HCT116 (cell line): Measurements from ENCODE around the gene PI4KA.
A peak's percentile ranks its signal among the peaks of the same experiment; 100 is the strongest.

Source experiments
- CBX3 ChIP-seq: IDR thresholded peaks from 2 replicates; pipeline ENCODE4 v1.6.1; 2012; ENCODE audit warnings: low read depth
- EZH2 ChIP-seq: fragments of 200-600 bp; sonication (generic); IDR thresholded peaks from 2 replicates; pipeline ENCODE4 v1.6.1; 2017; ENCODE audit warnings: antibody characterized with exemption, mixed run types
- POLR2A ChIP-seq: IDR thresholded peaks from 2 replicates; pipeline ENCODE4 v1.7.0; 2011; ENCODE audit warnings: borderline replicate concordance; ENCODE audit not compliant: insufficient read depth, insufficient read length; ENCODE audit errors: extremely low read depth
- SIN3A ChIP-seq: IDR thresholded peaks from 2 replicates; pipeline ENCODE4 v1.6.1; 2012; ENCODE audit warnings: low read depth
- SP1 ChIP-seq: IDR thresholded peaks from 2 replicates; pipeline ENCODE4 v1.6.1; 2012; ENCODE audit warnings: low read depth
- ZFX ChIP-seq: fragments of 450-650 bp; IDR thresholded peaks from 2 replicates; pipeline ENCODE4 v1.6.1; 2017
- TF ChIP-seq, protein P1 (sequence below), 3 experiments: fragments of 200-600 bp in 1 of 3; sonication (generic) in 1 of 3; IDR thresholded peaks in 2 of 3; conservative IDR thresholded peaks in 1 of 3; 2 replicates each; pipeline ENCODE4 v1.5.1; 2012 to 2017; ENCODE audit warnings: low read depth in 2 of 3, low read length in 2 of 3, antibody characterized with exemption in 1 of 3, borderline replicate concordance in 1 of 3, control low read depth in 1 of 3, mild to moderate bottlenecking in 1 of 3, mixed read lengths in 1 of 3, mixed run types in 1 of 3, moderate library complexity in 1 of 3; ENCODE audit not compliant: insufficient read depth in 1 of 3
- TF ChIP-seq, protein P2 (sequence below): IDR thresholded peaks from 2 replicates; pipeline ENCODE4 v1.6.1; 2011; ENCODE audit warnings: mild to moderate bottlenecking, low read length, moderate library complexity; ENCODE audit not compliant: insufficient replicate concordance; ENCODE audit errors: extremely low read depth

DNA sequence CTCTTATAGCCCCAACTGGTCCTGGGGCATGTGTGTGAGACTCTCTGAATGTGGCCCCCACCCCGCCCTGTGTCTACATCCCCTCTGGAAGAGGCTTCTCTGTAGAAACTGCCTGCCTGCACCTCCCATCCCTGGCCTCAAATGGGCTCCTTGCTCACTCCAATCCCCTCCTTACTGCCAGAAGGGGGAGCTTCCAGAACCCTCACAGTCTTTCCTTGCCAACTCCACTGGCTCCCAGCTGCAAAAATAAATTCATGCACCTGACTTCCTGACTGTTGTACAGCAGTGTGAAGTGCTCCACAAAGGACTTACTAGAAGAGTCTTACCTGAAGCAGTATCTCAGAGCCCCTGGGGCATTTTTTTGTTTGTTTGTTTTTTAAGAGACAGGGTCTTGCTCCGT, 99.9 kb downstream of the PI4KA start:
- TF ChIP-seq ZFX (no peak), SIN3A (no peak), POLR2A (no peak), CBX3 (no peak), EZH2 (no peak), SP1 (no peak)
- TF ChIP-seq, protein P1, sequence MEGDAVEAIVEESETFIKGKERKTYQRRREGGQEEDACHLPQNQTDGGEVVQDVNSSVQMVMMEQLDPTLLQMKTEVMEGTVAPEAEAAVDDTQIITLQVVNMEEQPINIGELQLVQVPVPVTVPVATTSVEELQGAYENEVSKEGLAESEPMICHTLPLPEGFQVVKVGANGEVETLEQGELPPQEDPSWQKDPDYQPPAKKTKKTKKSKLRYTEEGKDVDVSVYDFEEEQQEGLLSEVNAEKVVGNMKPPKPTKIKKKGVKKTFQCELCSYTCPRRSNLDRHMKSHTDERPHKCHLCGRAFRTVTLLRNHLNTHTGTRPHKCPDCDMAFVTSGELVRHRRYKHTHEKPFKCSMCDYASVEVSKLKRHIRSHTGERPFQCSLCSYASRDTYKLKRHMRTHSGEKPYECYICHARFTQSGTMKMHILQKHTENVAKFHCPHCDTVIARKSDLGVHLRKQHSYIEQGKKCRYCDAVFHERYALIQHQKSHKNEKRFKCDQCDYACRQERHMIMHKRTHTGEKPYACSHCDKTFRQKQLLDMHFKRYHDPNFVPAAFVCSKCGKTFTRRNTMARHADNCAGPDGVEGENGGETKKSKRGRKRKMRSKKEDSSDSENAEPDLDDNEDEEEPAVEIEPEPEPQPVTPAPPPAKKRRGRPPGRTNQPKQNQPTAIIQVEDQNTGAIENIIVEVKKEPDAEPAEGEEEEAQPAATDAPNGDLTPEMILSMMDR (IDR thresholded peaks at IDR 0.05 in 2 of 3, conservative IDR thresholded peaks at IDR 0.05 in 1 of 3; ENCODE audit: borderline replicate concordance in 1 of 3, insufficient read depth in 1 of 3, low read depth in 2 of 3, low read length in 2 of 3) = peak in 1 of 3 experiments; percentile 34; a peak in 1 of 6 replicates
- TF ChIP-seq, protein P2, sequence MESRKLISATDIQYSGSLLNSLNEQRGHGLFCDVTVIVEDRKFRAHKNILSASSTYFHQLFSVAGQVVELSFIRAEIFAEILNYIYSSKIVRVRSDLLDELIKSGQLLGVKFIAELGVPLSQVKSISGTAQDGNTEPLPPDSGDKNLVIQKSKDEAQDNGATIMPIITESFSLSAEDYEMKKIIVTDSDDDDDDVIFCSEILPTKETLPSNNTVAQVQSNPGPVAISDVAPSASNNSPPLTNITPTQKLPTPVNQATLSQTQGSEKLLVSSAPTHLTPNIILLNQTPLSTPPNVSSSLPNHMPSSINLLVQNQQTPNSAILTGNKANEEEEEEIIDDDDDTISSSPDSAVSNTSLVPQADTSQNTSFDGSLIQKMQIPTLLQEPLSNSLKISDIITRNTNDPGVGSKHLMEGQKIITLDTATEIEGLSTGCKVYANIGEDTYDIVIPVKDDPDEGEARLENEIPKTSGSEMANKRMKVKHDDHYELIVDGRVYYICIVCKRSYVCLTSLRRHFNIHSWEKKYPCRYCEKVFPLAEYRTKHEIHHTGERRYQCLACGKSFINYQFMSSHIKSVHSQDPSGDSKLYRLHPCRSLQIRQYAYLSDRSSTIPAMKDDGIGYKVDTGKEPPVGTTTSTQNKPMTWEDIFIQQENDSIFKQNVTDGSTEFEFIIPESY = no peak
